Effector CD8-positive, alpha-beta T cell (primary cell): ENCODE data around the gene POMT2.

ENCODE experiments used
- DNase-seq: peaks from one replicate; lab custom pipeline; 2025; lab: John Stamatoyannopoulos, UW

The POMT2 gene

GRCh38 chr14:77240336-77240915 lies 80.3 kb downstream of the POMT2 start:
- no peak for DNase-seq

GRCh38 chr14:77239412-77239811 lies 81.3 kb downstream of the POMT2 start:
- no peak for DNase-seq

GRCh38 chr14:77238996-77239395 lies 81.7 kb downstream of the POMT2 start:
- no peak for DNase-seq

- DNase-seq: no peak
Observed at GRCh38 chr14:77238356-77238755, 82.3 kb downstream of the POMT2 start.

- DNase-seq: no peak
Observed at GRCh38 chr14:77236814-77237213, 83.9 kb downstream of the POMT2 start.

GRCh38 chr14:77231721-77232120 lies 89.0 kb downstream of the POMT2 start:
- no peak for DNase-seq

GRCh38 chr14:77230914-77231313 lies 89.8 kb downstream of the POMT2 start:
- no peak for DNase-seq

GRCh38 chr14:77228056-77228455 lies 92.6 kb downstream of the POMT2 start:
- no peak for DNase-seq

GRCh38 chr14:77225892-77226557 lies 94.7 kb downstream of the POMT2 start:
- DNase-seq: no peak

GRCh38 chr14:77225254-77225653 lies 95.4 kb downstream of the POMT2 start:
- no peak for DNase-seq
